ENCODE data around the gene C9. TPM values are rescaled to one million over a fixed set of nuclear protein-coding genes. Genes with fewer than 3 reads are reported as not detected.
A peak's percentile ranks its signal among the peaks of the same experiment; 100 is the strongest.
"Not testable (repeated sequence)": the region's sequence is repeated elsewhere in the genome, so short reads cannot be mapped to it uniquely, and the experiment has no call there.

The C9 gene
- total RNA-seq: 0.25 TPM in 1 of 2 replicates, not detected in the other

DNA sequence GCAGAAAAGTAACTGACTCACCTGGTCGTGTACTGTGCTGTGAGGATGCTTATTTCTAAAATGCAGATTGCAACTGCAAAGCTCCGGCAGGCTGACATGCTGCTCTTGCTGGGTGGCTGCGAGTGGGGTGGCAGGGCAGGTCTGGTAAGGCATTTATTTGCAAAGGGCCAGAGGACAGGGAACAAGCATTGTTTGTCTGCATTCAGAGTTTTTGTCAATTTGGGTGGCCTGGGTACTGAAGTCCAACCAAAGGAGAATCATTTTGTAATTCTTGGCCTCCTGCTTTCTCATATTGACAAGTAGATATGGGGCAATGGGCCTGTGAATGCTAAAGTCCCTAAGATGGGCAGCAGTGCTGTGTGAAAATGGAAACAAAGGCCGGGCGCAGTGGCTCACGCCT is at the start of gene C9:
Gene C9 (minus strand): TSS at position 129 of the 400 bp plus-strand sequence. CDS start 31 bp downstream, at position 98.
- no peak for DNase-seq (ENCODE audit: low read depth, low spot score)

DNA sequence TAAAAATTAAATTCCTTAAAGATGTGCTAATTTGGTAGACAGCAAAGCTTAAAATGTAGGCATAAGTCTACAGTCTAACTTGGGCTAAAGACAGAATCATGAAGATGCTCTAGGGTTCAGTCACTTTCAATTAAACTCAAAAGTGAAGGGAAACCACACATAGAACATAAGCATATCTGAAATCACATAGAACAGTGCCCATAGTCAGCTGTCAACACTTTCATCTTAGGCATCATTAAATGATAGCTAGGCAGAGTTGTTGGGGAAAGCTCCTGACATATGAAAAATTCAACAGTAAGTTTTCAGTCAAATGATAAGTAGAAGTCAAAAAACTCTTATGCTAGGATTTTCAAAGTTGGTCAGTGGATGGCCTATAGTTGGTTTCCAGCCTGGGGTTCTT is 49.5 kb upstream of the C9 start:
- no peak for DNase-seq (ENCODE audit: low read depth, low spot score)

DNA sequence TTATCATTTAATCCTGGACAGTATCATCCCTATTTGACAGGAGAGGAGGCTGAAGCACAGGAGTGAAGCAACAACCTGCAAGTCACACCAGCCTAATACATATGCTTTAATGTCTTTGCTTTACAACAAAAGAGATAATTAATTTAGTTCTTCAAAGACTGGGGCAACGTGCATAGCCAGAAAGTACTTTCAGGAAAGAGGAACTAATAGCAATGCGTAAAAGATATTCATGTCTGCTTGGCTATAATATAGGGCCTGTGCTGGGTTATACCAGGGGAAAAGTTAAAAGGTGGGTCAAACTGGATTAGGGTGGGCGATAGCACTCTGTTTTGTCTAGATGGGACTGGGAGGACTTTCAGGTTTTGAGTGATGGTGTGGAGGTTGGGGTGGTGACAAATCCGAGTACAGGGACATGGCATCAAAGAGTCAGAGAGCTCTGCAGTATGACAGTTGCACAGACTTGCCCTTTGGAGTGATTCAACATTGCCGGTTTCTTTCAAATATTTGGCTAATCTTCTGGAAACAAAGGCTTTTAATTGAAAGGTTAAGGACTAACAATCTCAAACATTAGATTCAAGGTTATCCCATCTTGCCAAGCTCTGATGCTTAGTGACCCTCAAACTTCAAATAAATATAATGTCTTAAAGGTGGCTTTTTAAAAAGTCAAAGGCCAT is 48.6 kb upstream of the C9 start:
- DNase-seq (ENCODE audit: low read depth, low spot score): no peak

DNA sequence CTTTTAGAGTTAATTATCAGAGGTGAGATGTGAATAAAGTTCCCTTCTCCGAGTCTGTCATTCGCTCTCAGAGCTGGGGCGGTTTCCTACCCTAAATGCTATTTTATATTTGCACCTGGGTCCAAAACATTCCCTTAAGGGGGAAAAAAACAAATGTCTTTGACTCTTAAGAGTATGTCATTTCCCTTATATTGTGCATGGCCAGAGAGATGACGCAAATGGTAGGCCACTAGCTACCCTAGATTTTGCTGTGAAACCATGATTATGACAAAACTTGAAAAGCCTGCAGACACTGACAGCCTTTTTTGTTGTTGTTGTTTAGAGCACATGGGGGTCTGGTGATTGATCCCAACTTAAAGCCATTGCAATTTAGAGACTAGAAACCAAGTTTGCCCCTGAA is 47.7 kb upstream of the C9 start:
- no peak for DNase-seq (ENCODE audit: low read depth, low spot score)

DNA sequence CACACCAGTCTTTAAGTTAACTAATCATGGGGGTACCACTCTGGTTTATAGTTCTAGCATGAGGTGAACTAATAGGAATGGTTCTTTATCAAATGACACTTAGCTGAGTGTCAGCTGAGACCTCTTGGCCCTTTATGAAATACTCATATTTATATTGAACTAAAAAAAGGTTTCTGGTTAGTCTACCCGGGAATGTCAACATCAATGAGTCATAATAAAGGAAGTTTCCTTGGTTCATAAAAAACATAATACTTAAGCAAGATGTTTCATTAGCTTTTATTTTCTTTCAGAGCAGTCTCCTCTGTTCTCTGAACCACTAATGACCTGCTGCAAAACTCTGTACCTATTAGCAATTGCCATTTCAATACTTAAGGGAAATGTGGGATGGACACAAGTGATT is 46.8 kb upstream of the C9 start:
- peak; percentile 45 for DNase-seq (ENCODE audit: low read depth, low spot score)

DNA sequence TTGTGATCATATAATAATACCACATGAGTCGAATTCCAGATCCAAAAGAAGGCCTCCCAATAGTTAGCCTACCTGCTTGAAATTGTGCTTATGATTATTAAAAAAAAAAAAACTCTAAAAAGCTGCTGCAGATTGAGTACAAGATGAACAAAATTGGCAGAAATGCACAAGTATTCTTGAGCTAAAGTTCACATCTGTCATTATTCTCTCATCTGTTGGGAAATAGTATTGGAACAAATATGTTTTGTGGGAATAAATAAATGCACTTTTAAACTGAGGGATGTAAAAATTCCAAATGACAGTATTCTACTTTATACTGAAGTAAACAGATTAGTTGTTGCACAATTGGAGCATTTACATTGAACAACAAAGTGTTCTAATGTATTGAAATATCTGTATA is 44.7 kb upstream of the C9 start:
- DNase-seq (ENCODE audit: low read depth, low spot score): no peak

DNA sequence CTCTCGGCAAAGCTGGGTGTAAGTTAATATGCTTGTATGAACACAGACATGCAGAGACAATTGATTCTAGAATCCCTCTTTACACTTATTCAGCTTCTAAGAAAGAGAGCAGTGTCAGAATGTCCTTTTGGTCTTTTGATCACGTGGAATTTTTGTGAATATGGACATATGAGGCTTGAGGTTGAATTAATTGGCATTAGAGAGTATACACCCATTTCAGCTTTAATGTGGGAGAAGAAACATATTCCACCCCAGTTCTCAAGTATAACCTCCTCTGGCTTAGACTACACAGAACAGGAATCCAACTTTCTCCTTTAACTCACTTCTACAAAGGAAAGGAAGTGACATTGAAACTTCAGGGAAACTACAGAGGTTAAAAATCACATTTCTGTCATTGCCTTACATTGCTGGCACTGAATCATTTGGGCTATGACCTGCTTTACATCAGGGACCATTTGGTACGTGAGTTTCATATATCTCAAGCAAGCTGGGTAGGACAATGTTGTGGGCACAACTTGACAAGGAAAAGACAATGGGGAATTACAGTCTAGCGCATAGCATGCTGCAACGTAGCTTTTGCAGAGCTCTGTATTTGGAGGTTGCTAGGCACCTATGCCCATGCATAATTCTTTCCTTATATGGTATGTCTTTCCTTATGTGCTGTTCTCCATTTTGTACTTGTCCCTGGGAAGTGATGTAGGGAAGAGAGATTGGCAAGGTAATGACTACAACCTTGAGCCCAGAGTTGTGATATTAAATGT is 41.0 kb upstream of the C9 start:
- DNase-seq (ENCODE audit: low read depth, low spot score): no peak

DNA sequence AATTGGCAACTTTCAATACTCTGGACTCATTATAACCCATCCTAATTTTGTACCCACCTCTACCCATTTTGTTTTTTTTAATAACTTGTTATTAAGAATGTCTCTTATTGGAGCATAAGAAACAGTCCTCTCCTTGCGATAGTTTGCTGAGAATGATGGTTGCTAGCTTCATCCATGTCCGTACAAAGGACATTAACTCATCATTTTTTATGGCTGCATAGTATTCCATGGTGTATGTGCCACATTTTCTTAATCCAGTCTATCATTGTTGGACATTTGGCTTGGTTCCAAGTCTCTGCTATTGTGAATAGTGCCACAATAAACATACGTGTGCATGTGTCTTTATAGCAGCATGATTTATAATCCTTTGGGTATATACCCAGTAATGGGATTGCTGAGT is 39.5 kb upstream of the C9 start:
- not testable (repeated sequence) for DNase-seq (ENCODE audit: low read depth, low spot score)

DNA sequence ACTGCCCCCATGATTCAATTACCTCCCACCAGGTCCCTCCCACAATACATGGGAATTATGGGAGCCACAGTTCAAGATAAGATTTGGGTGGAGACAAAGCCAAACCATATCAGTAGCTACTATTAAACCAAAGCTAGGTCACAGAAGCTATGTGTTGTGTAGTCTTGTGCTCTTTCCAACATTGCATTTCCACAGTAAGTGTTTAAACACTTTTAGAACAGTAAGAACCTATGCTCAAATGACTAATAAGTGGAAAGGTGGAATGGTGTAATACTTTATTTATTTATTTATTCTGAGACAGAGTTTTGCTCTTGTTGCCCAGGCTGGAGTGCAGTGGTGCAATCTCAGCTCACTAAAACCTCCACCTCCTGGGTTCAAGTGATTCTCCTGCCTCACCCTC is 37.8 kb upstream of the C9 start:
- DNase-seq (ENCODE audit: low read depth, low spot score): not testable (repeated sequence)

DNA sequence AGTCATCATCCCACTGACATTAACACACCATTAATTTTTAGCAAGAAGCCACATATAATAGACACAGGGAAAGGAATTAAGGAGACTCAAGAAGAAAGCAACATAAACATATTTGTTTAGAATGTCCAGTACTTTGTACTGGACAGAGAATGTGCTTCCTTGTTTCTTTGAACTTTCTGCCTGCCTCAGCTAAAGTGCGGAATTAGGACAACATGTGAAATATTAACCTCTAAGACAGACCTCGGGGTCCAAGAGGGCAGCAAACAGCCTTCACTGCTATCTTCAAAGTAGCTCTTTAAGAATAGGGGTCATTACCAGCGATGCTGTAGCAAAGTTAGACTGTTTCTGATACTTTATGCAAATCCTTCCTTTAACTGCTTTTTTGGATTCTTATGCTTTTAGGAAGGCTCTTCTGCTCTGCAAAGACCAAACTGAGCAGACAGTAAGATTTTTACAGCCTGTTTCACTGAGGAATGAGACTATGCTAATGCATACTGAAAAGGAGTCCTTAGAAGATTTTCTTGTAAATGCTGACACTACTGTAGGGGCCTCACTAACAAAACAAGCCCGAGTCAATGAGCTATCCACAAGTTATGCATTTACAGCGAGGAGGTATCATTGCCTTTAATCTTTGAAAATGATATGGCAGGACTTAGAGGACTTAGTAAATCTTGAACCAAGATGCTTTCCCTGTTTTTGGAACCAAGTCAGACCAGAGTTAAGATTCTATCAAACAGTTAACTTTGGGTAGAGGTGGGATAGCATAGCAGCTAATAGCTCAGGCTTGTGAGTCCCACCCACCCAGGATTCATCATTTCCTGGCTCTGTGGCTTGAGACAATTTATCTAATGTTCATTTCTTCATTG is 36.7 kb upstream of the C9 start:
- no peak for DNase-seq (ENCODE audit: low read depth, low spot score)

DNA sequence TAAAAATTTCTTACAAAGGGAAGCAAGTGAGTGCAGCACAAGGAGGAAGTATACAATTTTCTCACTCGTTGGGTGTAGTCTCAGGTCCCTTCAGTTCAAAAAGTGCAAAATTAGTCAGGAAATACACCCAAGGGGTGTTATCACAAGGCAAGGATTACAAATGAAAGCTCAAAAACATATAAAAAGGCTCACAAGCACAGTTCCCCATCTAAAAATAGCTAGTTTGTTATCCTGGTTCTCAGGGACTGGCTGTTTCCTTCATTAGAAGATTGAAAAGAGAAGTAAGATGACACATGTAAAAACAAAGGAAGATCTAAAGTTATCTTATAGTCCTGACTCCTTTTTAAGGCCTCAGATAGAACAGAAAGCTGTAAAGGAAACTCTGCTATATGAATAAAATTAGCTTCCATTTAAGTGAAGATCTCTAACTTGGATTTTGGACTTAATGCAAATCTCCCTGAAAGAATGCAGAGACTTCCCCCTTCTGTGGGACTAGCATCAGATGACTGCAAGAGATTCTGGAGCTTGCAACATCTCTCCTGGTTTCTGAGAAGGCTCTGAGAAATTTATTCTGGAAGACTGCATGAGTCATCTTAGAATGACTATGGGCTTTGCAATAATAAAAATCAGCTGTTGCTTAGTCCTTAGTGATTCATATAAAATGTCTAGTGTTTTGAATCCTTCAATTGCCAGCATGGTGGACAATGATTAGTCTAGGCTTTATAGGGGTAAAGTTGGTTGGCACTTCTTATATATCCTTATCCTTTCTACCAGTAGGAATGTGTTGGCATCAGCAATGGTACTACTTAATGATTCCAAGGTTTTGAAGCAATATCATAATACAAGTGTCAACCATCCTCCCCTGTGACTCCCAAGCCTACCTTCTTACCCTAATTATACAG is 35.1 kb upstream of the C9 start:
- no peak for DNase-seq (ENCODE audit: low read depth, low spot score)

DNA sequence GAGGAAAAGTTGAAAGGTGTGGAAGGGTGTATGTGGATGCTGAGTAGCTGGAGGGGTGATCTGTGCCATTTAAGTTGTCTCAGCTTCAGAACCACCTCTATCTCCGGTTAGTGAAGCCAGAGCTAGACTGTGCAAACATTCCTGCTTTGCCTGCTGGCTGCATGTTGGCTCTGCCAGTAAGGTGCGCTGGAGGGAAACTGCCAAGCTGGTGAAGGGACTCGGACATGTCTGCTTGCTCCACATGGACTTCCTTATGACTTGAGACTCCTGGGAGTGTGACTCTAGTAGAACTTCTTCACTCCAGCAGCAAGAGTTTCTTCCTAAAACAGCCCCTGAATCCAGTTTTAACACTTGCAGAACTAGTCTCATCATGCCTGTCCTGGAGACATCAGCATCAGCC is 32.5 kb upstream of the C9 start:
- DNase-seq (ENCODE audit: low read depth, low spot score): no peak

DNA sequence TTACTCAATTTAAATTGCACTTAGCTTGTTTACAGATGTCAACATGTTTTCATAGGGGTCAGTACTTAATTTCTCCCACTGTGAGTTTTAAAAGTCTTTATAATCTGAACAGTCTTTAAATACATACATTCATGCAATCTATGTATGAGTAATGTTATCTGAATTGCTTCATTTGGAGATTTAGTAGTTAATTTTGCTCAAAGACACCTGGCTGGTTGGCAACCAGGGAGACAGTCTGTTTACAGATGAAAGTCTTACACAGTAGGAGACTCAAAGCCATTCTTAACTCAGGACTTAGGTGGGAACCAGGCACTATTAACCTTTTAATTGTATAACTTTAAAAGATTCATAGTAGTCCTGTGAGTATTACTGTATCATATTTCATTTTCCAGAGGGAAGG is 31.2 kb upstream of the C9 start:
- no peak for DNase-seq (ENCODE audit: low read depth, low spot score)

DNA sequence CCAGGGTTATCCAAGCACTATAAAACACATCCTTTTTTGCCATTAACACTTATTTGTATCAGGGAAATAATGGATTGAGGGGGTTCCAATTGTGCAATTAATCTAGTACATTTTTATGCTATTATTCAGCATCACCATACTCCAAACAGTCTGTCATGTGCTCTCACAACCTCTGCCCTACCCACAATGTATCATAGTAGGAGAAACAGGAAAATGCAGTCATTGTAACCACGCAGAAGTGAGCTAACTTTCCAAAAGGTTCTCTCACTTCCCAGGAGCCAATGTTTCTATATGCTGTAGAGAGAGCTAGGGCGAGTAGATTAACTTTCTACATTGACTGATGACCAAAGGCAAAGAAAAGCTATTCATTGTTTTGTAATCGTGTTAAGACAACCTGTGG is 30.7 kb upstream of the C9 start:
- peak; percentile 51 for DNase-seq (ENCODE audit: low read depth, low spot score)

DNA sequence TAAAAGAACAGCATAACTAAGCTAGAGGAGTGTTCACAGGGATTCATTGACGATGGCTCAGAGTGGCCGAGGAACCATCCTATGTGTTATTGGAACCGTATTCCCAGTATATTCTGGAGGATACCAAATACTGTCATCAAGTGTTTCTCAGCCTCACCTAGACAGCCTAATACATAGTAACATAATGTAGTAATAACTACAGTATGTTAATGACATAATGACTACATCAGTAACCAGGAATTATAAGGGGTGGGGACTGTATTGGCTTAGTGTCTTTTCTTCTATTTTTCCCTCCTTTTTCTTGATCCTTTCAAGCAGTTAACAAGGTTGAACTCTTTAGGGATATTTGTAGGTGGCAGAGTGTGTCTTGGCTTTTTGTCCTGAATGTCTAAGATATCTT is 26.6 kb upstream of the C9 start:
- no peak for DNase-seq (ENCODE audit: low read depth, low spot score)

DNA sequence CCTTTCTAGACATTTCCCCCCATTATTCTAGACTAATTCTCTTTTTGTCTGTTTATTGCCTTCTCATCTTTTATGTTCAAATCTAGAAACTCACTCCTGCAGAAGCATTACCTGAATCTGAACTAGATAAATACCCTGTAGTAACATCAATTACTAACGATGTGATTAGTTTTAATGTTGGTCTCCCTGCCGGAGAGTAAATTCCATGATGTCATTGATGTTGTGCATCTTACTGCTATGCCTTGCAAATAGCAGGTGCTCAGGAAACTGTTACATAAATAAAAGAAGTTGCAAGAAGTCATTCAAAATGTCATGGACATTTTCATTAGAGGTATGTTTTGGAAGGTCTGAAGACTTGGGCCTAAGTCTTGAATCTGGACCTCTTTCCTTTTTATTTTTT is 23.0 kb upstream of the C9 start:
- no peak for DNase-seq (ENCODE audit: low read depth, low spot score)

DNA sequence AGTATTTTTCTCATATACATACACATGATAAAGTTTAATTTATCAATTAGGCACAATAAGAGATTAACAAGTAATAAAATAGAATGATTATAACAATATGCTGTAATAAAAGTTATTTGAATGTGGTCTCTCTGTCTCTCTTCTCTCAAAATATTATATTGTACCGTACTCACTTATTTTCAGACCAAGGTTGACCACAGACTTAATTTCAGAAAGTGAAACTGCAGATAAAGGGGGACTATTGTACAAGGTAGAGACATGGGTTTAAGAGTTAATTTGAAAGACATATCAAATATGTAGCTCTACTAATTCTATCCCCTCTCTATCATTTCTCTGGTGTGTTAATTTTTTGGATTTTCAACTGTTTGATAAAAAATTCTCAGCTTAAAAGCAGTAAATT is 20.0 kb upstream of the C9 start:
- no peak for DNase-seq (ENCODE audit: low read depth, low spot score)

DNA sequence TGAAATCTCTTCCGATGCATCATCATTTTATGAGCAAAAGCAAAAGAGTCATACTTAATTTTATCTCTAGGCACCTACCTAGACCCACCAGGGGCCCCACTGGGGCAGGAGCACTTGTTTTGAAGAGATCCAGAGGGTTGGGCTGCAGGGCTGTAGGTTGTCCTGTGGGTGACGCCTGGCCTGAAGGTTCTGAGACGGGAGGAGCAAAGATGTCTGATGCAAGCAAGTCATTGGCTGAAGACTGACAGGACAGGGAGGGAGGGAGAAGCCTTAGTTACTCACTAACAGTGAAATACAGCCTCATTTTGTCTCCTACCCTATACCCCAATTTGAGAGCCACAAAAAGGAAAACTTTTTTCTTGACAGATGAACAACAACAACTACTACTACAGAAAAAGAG is 17.1 kb upstream of the C9 start:
- no peak for DNase-seq (ENCODE audit: low read depth, low spot score)

DNA sequence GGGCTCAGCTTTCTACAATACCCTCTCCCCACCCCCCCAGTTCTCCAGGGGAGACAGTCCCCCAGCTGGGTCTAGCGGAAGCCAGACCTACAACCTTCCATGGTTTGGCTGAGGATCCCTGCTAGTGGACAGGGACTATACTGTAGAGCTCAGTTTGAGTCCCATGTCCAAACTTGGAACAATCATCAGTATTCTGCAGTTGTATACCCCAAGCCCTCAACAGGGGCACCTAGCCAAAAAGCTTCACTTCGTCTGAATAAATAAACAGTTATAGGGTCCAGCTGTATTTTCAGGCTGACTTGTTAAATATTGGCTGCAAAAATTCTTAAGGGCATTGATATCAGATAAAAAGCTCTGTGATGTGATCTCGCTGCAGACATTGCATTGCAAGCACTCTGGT is 15.4 kb upstream of the C9 start:
- DNase-seq (ENCODE audit: low read depth, low spot score): no peak

DNA sequence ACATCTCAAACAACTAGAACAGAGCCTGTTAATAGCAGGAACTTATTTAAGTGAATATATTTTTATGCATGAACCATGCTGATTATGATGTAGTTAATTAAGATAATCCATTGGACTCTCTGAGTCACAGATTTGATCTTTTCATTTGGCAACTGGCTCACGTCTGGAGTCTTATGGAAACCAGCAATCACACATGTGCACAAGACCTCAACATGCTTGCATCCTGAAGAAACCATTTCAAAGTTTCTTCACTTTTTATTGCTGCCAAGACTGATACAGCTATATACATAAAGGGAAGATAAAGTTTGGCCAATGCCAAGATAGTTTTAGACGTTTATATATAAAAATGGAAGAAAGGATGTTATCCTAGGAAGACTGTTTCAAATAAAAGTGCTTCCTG is 13.3 kb upstream of the C9 start:
- no peak for DNase-seq (ENCODE audit: low read depth, low spot score)

DNA sequence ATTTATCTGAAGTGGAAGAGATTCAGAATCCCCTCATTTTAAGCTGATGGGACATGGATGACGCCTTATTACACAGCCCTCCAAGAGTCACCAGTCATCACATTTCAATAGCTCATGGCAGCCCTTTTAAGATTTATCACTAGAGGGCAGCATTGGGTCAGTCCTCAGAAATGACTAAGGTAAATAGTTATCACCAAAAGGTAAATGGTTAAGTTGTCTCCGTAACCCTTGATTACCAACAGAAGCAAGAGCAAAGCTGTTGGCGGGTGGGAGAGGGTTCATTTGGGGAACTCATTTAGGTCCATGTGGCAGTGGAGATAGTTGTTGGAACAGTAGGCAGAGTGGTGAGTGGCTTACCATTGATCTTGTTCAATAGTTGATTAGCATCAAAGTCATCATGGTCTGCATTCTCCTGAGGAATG is 12.0 kb upstream of the C9 start:
- no peak for DNase-seq (ENCODE audit: low read depth, low spot score)

All from pulmonary artery endothelial cell (primary cell).